ENCODE results near the gene PIGZ.

The PIGZ gene

DNA sequence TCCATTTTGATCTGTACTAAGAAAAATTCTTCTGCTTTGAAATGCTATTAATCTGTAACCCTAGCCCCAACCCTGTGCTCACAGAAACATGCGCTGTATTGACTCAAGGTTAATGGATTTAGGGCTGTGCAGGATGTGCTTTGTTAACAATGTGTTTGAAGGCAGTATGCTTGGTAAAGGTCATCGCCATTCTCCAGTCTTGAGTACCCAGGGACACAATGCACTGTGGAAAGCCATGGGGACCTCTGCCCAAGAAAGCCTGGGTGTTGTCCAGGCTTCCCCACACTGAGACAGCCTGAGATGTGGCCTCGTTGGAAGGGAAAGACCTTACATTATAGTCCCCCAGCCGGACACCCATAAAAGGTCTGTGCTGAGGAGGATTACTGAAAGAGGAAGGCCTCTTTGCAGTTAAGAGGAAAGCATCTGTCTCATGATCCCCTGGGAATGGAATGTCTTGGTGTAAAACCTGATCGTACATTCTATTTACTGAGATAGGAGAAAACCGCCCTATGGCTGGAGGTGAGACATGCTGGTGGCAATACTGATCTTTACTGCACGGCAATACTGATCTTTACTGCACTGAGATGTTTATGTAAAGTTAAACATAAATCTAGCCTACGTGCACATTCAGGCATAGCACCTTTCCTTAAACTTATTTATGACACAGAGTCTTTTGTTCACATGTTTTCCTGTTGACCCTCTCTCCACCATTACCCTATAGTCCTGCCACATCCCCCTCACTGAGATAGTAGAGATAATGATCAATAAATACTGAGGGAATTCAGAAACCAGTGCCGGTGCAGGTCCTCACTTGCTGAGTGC is 6.3 kb downstream of the PIGZ start:
- H3K27me3 ChIP-seq (ENCODE audit: low read depth, low read length): peaks cover 3% of the 10 kb centered on the region; the same call in 1 of the 2 replicates
- peak overlapping the region; percentile 13; the same call in 1 of the 2 replicates for H2AFZ ChIP-seq (ENCODE audit: low read depth, low read length)
- peaks cover 9% of the 10 kb centered on the region for H3K36me3 ChIP-seq (replicated peaks; ENCODE audit: low read depth, low read length)
- H3K9ac ChIP-seq (ENCODE audit: low read length): no peak overlapping the region
- no peak overlapping the region for H3K4me3 ChIP-seq (ENCODE audit: low read length)
- no peak for TF ChIP-seq EZH2phosphoT487 (IDR thresholded peaks at IDR 0.05; ENCODE audit: low read depth)
- TF ChIP-seq, protein P1, sequence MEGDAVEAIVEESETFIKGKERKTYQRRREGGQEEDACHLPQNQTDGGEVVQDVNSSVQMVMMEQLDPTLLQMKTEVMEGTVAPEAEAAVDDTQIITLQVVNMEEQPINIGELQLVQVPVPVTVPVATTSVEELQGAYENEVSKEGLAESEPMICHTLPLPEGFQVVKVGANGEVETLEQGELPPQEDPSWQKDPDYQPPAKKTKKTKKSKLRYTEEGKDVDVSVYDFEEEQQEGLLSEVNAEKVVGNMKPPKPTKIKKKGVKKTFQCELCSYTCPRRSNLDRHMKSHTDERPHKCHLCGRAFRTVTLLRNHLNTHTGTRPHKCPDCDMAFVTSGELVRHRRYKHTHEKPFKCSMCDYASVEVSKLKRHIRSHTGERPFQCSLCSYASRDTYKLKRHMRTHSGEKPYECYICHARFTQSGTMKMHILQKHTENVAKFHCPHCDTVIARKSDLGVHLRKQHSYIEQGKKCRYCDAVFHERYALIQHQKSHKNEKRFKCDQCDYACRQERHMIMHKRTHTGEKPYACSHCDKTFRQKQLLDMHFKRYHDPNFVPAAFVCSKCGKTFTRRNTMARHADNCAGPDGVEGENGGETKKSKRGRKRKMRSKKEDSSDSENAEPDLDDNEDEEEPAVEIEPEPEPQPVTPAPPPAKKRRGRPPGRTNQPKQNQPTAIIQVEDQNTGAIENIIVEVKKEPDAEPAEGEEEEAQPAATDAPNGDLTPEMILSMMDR (IDR thresholded peaks at IDR 0.05; ENCODE audit: low read depth, low read length): no peak
- no peaks in the 10 kb centered on the region for H4K20me1 ChIP-seq (ENCODE audit: insufficient read depth, low read length)
- peaks cover 16% of the 10 kb centered on the region; the same call in 1 of the 2 replicates for H3K9me3 ChIP-seq (ENCODE audit: insufficient read depth, low read length)
- H3K4me2 ChIP-seq (ENCODE audit: low read length): peak overlapping the region; percentile 7
- H3K79me2 ChIP-seq (ENCODE audit: low read length): no peaks in the 10 kb centered on the region
- peaks cover 18% of the 10 kb centered on the region for H3K4me1 ChIP-seq (ENCODE audit: low read length)
- no peak overlapping the region for H3K27ac ChIP-seq (ENCODE audit: low read length)

GRCh38 chr3:196954832-196955231 is 13.8 kb downstream of the PIGZ start:
- Histone ChIP-seq H3K79me2 (ENCODE audit: low read length) (no peaks in the 10 kb centered on the region), H2AFZ (ENCODE audit: low read depth, low read length) (no peak overlapping the region), H4K20me1 (ENCODE audit: insufficient read depth, low read length) (no peaks in the 10 kb centered on the region), H3K4me2 (ENCODE audit: low read length) (no peak overlapping the region), H3K27me3 (ENCODE audit: low read depth, low read length) (no peaks in the 10 kb centered on the region), H3K36me3 (replicated peaks; ENCODE audit: low read depth, low read length) (no peaks in the 10 kb centered on the region), H3K9me3 (ENCODE audit: insufficient read depth, low read length) (no peaks in the 10 kb centered on the region), H3K4me1 (ENCODE audit: low read length) (no peaks in the 10 kb centered on the region), H3K27ac (ENCODE audit: low read length) (no peak overlapping the region), H3K9ac (ENCODE audit: low read length) (no peak overlapping the region), H3K4me3 (ENCODE audit: low read length) (no peak overlapping the region)
- TF ChIP-seq EZH2phosphoT487 (IDR thresholded peaks at IDR 0.05; ENCODE audit: low read depth): no peak
- TF ChIP-seq, protein P1 (IDR thresholded peaks at IDR 0.05; ENCODE audit: low read depth, low read length): no peak

DNA sequence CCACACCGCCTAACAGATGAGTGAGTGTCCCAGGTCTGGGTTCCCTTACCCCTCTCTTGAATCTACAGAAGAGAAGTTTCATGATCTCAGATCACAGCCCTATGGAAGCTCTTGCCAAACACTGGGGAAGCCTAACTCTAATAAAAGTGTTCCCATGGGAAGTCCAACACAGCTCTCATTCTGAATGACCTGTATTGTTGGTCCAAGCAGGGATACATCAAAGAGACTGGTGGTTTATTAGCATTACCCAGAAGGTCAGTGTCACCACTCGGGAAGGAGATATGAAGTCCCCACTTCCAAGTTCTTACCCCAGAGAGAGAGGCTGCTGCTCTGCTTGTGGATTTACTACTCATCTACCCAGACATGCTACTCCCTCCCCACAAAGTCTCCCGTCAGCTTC is 17.3 kb downstream of the PIGZ start:
- Histone ChIP-seq H3K4me2 (ENCODE audit: low read length) (no peak overlapping the region), H3K27ac (ENCODE audit: low read length) (no peak overlapping the region), H3K36me3 (replicated peaks; ENCODE audit: low read depth, low read length) (no peaks in the 10 kb centered on the region), H3K9me3 (ENCODE audit: insufficient read depth, low read length) (no peaks in the 10 kb centered on the region), H3K4me1 (ENCODE audit: low read length) (no peaks in the 10 kb centered on the region), H3K79me2 (ENCODE audit: low read length) (no peaks in the 10 kb centered on the region), H3K27me3 (ENCODE audit: low read depth, low read length) (no peaks in the 10 kb centered on the region), H3K9ac (ENCODE audit: low read length) (no peak overlapping the region), H2AFZ (ENCODE audit: low read depth, low read length) (no peak overlapping the region), H3K4me3 (ENCODE audit: low read length) (no peak overlapping the region), H4K20me1 (ENCODE audit: insufficient read depth, low read length) (no peaks in the 10 kb centered on the region)
- no peak for TF ChIP-seq EZH2phosphoT487 (IDR thresholded peaks at IDR 0.05; ENCODE audit: low read depth)
- TF ChIP-seq, protein P1 (IDR thresholded peaks at IDR 0.05; ENCODE audit: low read depth, low read length): no peak

- no peaks in the 10 kb centered on the region for H3K9me3 ChIP-seq (ENCODE audit: insufficient read depth, low read length)
- no peak overlapping the region for H3K4me2 ChIP-seq (ENCODE audit: low read length)
- H3K4me3 ChIP-seq (ENCODE audit: low read length): no peak overlapping the region
- no peak overlapping the region for H3K27ac ChIP-seq (ENCODE audit: low read length)
- peaks cover 2% of the 10 kb centered on the region; the same call in 1 of the 2 replicates for H3K79me2 ChIP-seq (ENCODE audit: low read length)
- no peaks in the 10 kb centered on the region for H3K36me3 ChIP-seq (replicated peaks; ENCODE audit: low read depth, low read length)
- no peak overlapping the region for H3K9ac ChIP-seq (ENCODE audit: low read length)
- TF ChIP-seq, protein P1 (IDR thresholded peaks at IDR 0.05; ENCODE audit: low read depth, low read length): no peak
- no peak for TF ChIP-seq EZH2phosphoT487 (IDR thresholded peaks at IDR 0.05; ENCODE audit: low read depth)
- H3K27me3 ChIP-seq (ENCODE audit: low read depth, low read length): no peaks in the 10 kb centered on the region
- no peaks in the 10 kb centered on the region for H4K20me1 ChIP-seq (ENCODE audit: insufficient read depth, low read length)
- no peak overlapping the region for H2AFZ ChIP-seq (ENCODE audit: low read depth, low read length)
- no peaks in the 10 kb centered on the region for H3K4me1 ChIP-seq (ENCODE audit: low read length)
Observed at GRCh38 chr3:196949750-196950149, 18.9 kb downstream of the PIGZ start.

Data from OCI-LY3 (cell line).